GM23338 (cell line): ENCODE results near the gene SLC30A3. TPM values are rescaled to one million over a fixed set of nuclear protein-coding genes. Genes with fewer than 3 reads are reported as not detected.

Source experiments
- ATAC-seq: fragments of 200-7000 bp; cut with Tn5 transposase; 3 replicates; pipeline ENCODE4 v1.9.1; 2020
- DNase-seq: peaks from one replicate; pipeline ENCODE4 v3.0.0-alpha.2; 2015; ENCODE audit warnings: low spot score
- H2AFZ ChIP-seq: fragments of 200-600 bp; sonication (generic); 2 replicates; pipeline ENCODE4 v1.8.0; 2016; ENCODE audit warnings: antibody characterized with exemption, mild to moderate bottlenecking, moderate library complexity
- H3F3A ChIP-seq: fragments of 200-600 bp; sonication (generic); replicated peaks from 2 replicates; pipeline ENCODE4 v1.8.0; 2017; ENCODE audit warnings: antibody characterized with exemption, mixed run types, low read depth
- H3K27ac ChIP-seq: fragments of 200-600 bp; sonication (generic); 2 replicates; pipeline ENCODE4 v1.6.1; 2016; ENCODE audit warnings: low read depth
- H3K27me3 ChIP-seq: fragments of 200-600 bp; sonication (generic); 2 replicates; pipeline ENCODE4 v1.8.0; 2016; ENCODE audit warnings: mild to moderate bottlenecking, mixed run types, moderate library complexity; ENCODE audit not compliant: insufficient read depth
- H3K36me3 ChIP-seq: fragments of 200-600 bp; sonication (generic); 2 replicates; pipeline ENCODE4 v1.8.0; 2016; ENCODE audit warnings: mild to moderate bottlenecking; ENCODE audit not compliant: insufficient read depth
- H3K4me1 ChIP-seq: fragments of 200-600 bp; sonication (generic); 2 replicates; pipeline ENCODE4 v1.8.0; 2016; ENCODE audit warnings: mild to moderate bottlenecking, moderate library complexity; ENCODE audit not compliant: insufficient read depth
- H3K4me2 ChIP-seq: fragments of 200-600 bp; sonication (generic); 2 replicates; pipeline ENCODE4 v1.7.1; 2017; ENCODE audit warnings: mixed run types
- H3K4me3 ChIP-seq: fragments of 200-600 bp; sonication (generic); 2 replicates; pipeline ENCODE4 v1.6.1; 2016; ENCODE audit warnings: mixed run types
- H3K79me2 ChIP-seq: fragments of 200-600 bp; sonication (generic); replicated peaks from 2 replicates; pipeline ENCODE4 v1.8.0; 2017; ENCODE audit warnings: mild to moderate bottlenecking; ENCODE audit not compliant: insufficient read depth
- H3K9me2 ChIP-seq: fragments of 200-600 bp; sonication (generic); 2 replicates; pipeline ENCODE4 v1.8.0; 2017; ENCODE audit not compliant: insufficient read depth
- H4K20me1 ChIP-seq: fragments of 200-600 bp; sonication (generic); replicated peaks from 2 replicates; pipeline ENCODE4 v1.8.0; 2017; ENCODE audit warnings: mild to moderate bottlenecking; ENCODE audit not compliant: insufficient read depth
- H3K27ac Mint-ChIP-seq: 2 replicates; pipeline ENCODE4 v1.8.0; 2020; ENCODE audit warnings: inconsistent platforms, mild to moderate bottlenecking, moderate library complexity, mixed read lengths
- H3K27me3 Mint-ChIP-seq: 3 replicates; pipeline ENCODE4 v1.8.0; 2022; ENCODE audit warnings: low read depth, mild to moderate bottlenecking, moderate library complexity, mixed read lengths, inconsistent platforms; ENCODE audit not compliant: insufficient read depth, poor library complexity
- H3K36me3 Mint-ChIP-seq: 3 replicates; pipeline ENCODE4 v1.8.0; 2021; ENCODE audit warnings: low read depth, mild to moderate bottlenecking, inconsistent platforms, moderate library complexity, mixed read lengths
- H3K4me1 Mint-ChIP-seq: 3 replicates; pipeline ENCODE4 v1.8.0; 2020; ENCODE audit warnings: mild to moderate bottlenecking, inconsistent platforms, mixed read lengths
- H3K4me3 Mint-ChIP-seq: 3 replicates; pipeline ENCODE4 v1.8.0; 2021; ENCODE audit warnings: moderate library complexity, mild to moderate bottlenecking, inconsistent platforms, mixed read lengths
- H3K9me3 Mint-ChIP-seq: 3 replicates; pipeline ENCODE4 v1.8.0; 2020; ENCODE audit warnings: moderate library complexity, mild to moderate bottlenecking, inconsistent platforms, mixed read lengths
- CREB1 ChIP-seq: fragments of 250-450 bp; sonication (Bioruptor Pico); IDR thresholded peaks from 2 replicates; pipeline ENCODE4 v1.5.0; 2020; ENCODE audit warnings: low read depth, mild to moderate bottlenecking, moderate library complexity
- EZH2 ChIP-seq: fragments of 200-600 bp; sonication (generic); IDR thresholded peaks from one replicate; pipeline ENCODE4 v1.8.0; 2017; ENCODE audit warnings: antibody characterized with exemption, mild to moderate bottlenecking, low read depth; ENCODE audit not compliant: unreplicated experiment
- EZH2phosphoT487 ChIP-seq: fragments of 200-600 bp; sonication (generic); IDR thresholded peaks from one replicate; pipeline ENCODE4 v1.8.1; 2018; ENCODE audit warnings: antibody characterized with exemption; ENCODE audit not compliant: unreplicated experiment
- JUNB ChIP-seq: IDR thresholded peaks from one replicate; pipeline ENCODE4 v1.6.1; 2016; ENCODE audit warnings: antibody characterized with exemption; ENCODE audit not compliant: unreplicated experiment
- NANOG ChIP-seq: IDR thresholded peaks from 2 replicates; pipeline ENCODE4 v1.6.1; 2016; ENCODE audit warnings: antibody characterized with exemption, borderline replicate concordance
- POLR2AphosphoS5 ChIP-seq: IDR thresholded peaks from 2 replicates; pipeline ENCODE4 v1.6.1; 2016; ENCODE audit warnings: antibody characterized with exemption, low read depth
- STAT1 ChIP-seq: IDR thresholded peaks from one replicate; pipeline ENCODE4 v1.6.1; 2016; ENCODE audit warnings: antibody characterized with exemption; ENCODE audit not compliant: unreplicated experiment
- ZNF114 ChIP-seq: fragments of 250-450 bp; sonication (Bioruptor Pico); IDR thresholded peaks from 2 replicates; pipeline ENCODE4 v1.5.0; 2020; ENCODE audit warnings: mild to moderate bottlenecking, moderate library complexity
- ZNF331 ChIP-seq: fragments of 250-450 bp; sonication (Bioruptor Pico); IDR thresholded peaks from 2 replicates; pipeline ENCODE4 v1.5.0; 2020; ENCODE audit warnings: low read depth, mild to moderate bottlenecking, moderate library complexity
- polyA plus RNA-seq: library from polyadenylated mRNA; unstranded; fragments of >200 nt; fragmentation: Nextera tagmentation; extraction: Ambion mirVana; gene quantifications from 2 replicates; pipeline ENCODE4 v1.2.1, GENCODE V29; 2016
- total RNA-seq: library from RNA; depleted of rRNA; stranded (reverse); fragments of >200 nt; shearing (Covaris generic); gene quantifications from 2 replicates; pipeline ENCODE4 v1.2.3, GENCODE V29; 2014
- TF ChIP-seq, protein P1 (sequence below): IDR thresholded peaks from 2 replicates; pipeline ENCODE4 v1.6.1; 2016; ENCODE audit warnings: antibody characterized with exemption
- TF ChIP-seq, protein P2 (sequence below): IDR thresholded peaks from one replicate; pipeline ENCODE4 v1.6.1; 2018; ENCODE audit warnings: antibody characterized with exemption; ENCODE audit not compliant: unreplicated experiment
- TF ChIP-seq, protein P3 (sequence below), 2 experiments: fragments of 200-600 bp in 1 of 2; sonication (generic) in 1 of 2; conservative IDR thresholded peaks; 2 replicates each; pipeline versions ENCODE4 v1.5.1 to v1.6.1; 2016 to 2017; ENCODE audit warnings: antibody characterized with exemption in 2 of 2, low read depth in 2 of 2, mild to moderate bottlenecking in 2 of 2, moderate library complexity in 1 of 2

Gene SLC30A3
- total and polyA plus RNA-seq, 2 experiments from 2014 or later, result 4.1 to 8.3 TPM

DNA sequence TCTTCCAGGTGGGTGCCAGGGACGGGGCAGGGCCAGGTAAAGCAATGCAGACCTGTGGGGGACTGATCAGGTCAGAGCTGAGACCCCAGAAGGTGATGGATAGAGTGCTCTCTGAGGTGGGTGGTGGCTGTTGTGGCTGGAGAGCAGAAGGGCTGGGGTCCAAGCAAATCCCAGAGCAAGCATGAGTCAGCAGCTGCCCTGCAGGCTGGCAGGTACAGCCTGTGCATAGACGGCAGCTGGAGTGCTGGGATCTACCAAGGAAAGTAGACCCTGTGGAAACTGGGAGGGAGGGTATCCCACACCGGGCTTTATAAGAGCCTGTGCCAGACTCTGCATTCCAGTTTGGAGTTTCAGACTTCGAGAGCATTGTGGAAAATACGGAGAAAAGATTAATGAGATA, 20.0 kb upstream of the SLC30A3 start (continued):
- TF ChIP-seq ZNF331 (CRISPR knock-in tag), result no peak
- no peak for TF ChIP-seq CREB1 (CRISPR knock-in tag)
- TF ChIP-seq, protein P1, sequence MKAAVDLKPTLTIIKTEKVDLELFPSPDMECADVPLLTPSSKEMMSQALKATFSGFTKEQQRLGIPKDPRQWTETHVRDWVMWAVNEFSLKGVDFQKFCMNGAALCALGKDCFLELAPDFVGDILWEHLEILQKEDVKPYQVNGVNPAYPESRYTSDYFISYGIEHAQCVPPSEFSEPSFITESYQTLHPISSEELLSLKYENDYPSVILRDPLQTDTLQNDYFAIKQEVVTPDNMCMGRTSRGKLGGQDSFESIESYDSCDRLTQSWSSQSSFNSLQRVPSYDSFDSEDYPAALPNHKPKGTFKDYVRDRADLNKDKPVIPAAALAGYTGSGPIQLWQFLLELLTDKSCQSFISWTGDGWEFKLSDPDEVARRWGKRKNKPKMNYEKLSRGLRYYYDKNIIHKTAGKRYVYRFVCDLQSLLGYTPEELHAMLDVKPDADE, result no peak

DNA sequence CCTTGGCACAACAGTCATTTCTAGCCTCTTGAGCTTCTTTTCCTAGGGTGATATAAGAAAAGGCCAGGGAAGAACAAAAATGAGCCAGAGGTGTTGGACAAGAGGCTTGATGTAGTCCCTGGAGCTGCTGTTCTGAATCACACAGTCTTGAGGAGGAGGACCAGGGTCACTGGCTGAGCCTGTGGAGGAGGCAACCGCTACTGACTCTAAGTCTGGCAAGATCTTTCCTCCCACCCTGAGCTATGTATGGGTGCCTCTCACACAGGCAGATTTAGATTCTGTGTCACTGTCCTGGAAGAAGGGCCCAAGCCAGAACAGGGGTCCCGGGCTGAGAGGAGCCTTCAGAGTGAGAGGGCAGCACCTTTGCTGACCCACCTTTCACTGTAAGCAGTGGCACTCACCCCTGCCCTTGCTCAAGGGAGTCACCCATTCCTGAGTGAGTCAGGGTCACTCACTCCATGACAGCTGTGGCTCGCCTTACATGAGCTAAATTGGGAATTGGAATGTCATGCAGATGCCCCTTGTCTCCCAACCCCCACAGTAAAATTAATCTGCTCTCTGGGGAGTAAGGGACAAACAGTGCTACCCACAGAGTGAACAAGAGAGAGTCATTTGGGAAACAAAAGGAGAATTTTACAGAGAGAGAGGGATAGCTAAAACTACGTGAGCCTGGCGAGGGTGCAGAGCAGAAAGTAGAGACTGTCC, 19.2 kb upstream of the SLC30A3 start, which contains the start of gene TRIM54:
Gene TRIM54, plus strand, starts transcription at position 575 of the 705 bp plus-strand sequence. CDS start 303 bp downstream, outside the sequence.
- Histone ChIP-seq H3K4me2 (peak within 1 kb of the TSS; percentile 76), H3K9me2 (peaks cover 4% of the 10 kb centered on the region; the same call in 1 of the 2 replicates), H3F3A (peaks cover 13% of the 10 kb centered on the region), H3K4me3 (peak within 1 kb of the TSS; percentile 41), H3K79me2 (no peaks in the 10 kb centered on the region), H4K20me1 (no peaks in the 10 kb centered on the region), H2AFZ (peak within 1 kb of the TSS; percentile 97), H3K27ac (peak within 1 kb of the TSS; percentile 56; the same call in 1 of the 2 replicates), H3K36me3 (no peaks in the 10 kb centered on the region), H3K27me3 (no peaks in the 10 kb centered on the region), H3K4me1 (peaks cover 27% of the 10 kb centered on the region)
- Mint-ChIP-seq H3K27me3 (peaks cover 21% of the 10 kb centered on the region), H3K36me3 (no peaks in the 10 kb centered on the region), H3K9me3 (no peaks in the 10 kb centered on the region), H3K4me1 (peaks cover 46% of the 10 kb centered on the region), H3K4me3 (peak within 1 kb of the TSS; percentile 63), H3K27ac (peak within 1 kb of the TSS; percentile 86)
- ATAC-seq, result peak; percentile 75
- no peak for TF ChIP-seq ZNF114 (CRISPR knock-in tag)
- TF ChIP-seq NANOG, result peak; percentile 35; the same call in 1 of the 2 replicates
- DNase-seq, result peak; percentile 29

DNA sequence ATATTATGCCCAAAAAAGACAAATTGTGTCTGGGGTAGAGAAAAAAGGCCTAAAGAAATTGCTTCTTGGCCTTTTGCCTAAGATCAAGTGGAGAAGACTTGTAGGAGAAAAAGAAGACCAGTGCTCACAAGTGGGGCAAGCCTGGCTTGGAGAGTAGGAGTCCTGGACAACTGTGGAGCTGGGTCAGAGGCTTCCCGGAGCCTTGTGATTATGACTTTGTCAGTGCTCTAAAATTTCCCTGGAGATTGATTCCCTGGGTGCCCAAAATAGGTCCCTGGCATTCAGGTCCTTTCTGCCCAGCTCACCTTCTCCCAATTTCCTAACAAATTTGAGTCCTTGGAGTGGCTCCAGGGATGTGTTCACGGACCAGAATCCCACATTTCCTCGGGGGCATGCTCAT, 18.6 kb upstream of the SLC30A3 start:
- ATAC-seq, result no peak
- peaks cover 21% of the 10 kb centered on the region for H3K27me3 Mint-ChIP-seq
- TF ChIP-seq, protein P1, result no peak
- no peak for TF ChIP-seq ZNF114 (CRISPR knock-in tag)
- TF ChIP-seq, protein P2, sequence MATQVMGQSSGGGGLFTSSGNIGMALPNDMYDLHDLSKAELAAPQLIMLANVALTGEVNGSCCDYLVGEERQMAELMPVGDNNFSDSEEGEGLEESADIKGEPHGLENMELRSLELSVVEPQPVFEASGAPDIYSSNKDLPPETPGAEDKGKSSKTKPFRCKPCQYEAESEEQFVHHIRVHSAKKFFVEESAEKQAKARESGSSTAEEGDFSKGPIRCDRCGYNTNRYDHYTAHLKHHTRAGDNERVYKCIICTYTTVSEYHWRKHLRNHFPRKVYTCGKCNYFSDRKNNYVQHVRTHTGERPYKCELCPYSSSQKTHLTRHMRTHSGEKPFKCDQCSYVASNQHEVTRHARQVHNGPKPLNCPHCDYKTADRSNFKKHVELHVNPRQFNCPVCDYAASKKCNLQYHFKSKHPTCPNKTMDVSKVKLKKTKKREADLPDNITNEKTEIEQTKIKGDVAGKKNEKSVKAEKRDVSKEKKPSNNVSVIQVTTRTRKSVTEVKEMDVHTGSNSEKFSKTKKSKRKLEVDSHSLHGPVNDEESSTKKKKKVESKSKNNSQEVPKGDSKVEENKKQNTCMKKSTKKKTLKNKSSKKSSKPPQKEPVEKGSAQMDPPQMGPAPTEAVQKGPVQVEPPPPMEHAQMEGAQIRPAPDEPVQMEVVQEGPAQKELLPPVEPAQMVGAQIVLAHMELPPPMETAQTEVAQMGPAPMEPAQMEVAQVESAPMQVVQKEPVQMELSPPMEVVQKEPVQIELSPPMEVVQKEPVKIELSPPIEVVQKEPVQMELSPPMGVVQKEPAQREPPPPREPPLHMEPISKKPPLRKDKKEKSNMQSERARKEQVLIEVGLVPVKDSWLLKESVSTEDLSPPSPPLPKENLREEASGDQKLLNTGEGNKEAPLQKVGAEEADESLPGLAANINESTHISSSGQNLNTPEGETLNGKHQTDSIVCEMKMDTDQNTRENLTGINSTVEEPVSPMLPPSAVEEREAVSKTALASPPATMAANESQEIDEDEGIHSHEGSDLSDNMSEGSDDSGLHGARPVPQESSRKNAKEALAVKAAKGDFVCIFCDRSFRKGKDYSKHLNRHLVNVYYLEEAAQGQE, result no peak
- TF ChIP-seq EZH2, result no peak
- TF ChIP-seq NANOG, result no peak
- no peak for TF ChIP-seq ZNF331 (CRISPR knock-in tag)
- TF ChIP-seq JUNB, result no peak
- no peak for TF ChIP-seq STAT1
- TF ChIP-seq EZH2phosphoT487, result no peak
- TF ChIP-seq CREB1 (CRISPR knock-in tag), result no peak
- TF ChIP-seq, protein P3, sequence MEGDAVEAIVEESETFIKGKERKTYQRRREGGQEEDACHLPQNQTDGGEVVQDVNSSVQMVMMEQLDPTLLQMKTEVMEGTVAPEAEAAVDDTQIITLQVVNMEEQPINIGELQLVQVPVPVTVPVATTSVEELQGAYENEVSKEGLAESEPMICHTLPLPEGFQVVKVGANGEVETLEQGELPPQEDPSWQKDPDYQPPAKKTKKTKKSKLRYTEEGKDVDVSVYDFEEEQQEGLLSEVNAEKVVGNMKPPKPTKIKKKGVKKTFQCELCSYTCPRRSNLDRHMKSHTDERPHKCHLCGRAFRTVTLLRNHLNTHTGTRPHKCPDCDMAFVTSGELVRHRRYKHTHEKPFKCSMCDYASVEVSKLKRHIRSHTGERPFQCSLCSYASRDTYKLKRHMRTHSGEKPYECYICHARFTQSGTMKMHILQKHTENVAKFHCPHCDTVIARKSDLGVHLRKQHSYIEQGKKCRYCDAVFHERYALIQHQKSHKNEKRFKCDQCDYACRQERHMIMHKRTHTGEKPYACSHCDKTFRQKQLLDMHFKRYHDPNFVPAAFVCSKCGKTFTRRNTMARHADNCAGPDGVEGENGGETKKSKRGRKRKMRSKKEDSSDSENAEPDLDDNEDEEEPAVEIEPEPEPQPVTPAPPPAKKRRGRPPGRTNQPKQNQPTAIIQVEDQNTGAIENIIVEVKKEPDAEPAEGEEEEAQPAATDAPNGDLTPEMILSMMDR (conservative IDR thresholded peaks at IDR 0.05; ENCODE audit: low read depth in 2 of 2), result no peak
- TF ChIP-seq POLR2AphosphoS5, result no peak

More for the DNA sequence above, 18.6 kb upstream of the SLC30A3 start:
- Mint-ChIP-seq H3K4me3 (0 out of 3 replicates have a peak overlapping the region, but pooled peaks have one; percentile 63), H3K36me3 (no peaks in the 10 kb centered on the region), H3K4me1 (peaks cover 40% of the 10 kb centered on the region), H3K9me3 (no peaks in the 10 kb centered on the region), H3K27ac (no peak overlapping the region)
- Histone ChIP-seq H2AFZ (peak overlapping the region; percentile 97; the same call in 1 of the 2 replicates), H3F3A (peaks cover 9% of the 10 kb centered on the region), H4K20me1 (no peaks in the 10 kb centered on the region), H3K27me3 (no peaks in the 10 kb centered on the region), H3K4me3 (0 out of 2 replicates have a peak overlapping the region, but pooled peaks have one; percentile 41), H3K4me1 (peaks cover 27% of the 10 kb centered on the region), H3K9me2 (peaks cover 4% of the 10 kb centered on the region; the same call in 1 of the 2 replicates), H3K4me2 (peak overlapping the region; percentile 76; the same call in 1 of the 2 replicates), H3K27ac (no peak overlapping the region), H3K79me2 (no peaks in the 10 kb centered on the region), H3K36me3 (no peaks in the 10 kb centered on the region)
- DNase-seq, result no peak
